ENCODE data around the gene POGZ. TPM values are rescaled to one million over a fixed set of nuclear protein-coding genes. Genes with fewer than 3 reads are reported as not detected.
"Not testable (repeated sequence)": the region's sequence is repeated elsewhere in the genome, so short reads cannot be mapped to it uniquely, and the experiment has no call there.

Gene POGZ
- total and polyA plus RNA-seq, 2 of the 4 experiments (the other 2 are of a cell fraction) = 20.8 to 33.5 TPM

DNA sequence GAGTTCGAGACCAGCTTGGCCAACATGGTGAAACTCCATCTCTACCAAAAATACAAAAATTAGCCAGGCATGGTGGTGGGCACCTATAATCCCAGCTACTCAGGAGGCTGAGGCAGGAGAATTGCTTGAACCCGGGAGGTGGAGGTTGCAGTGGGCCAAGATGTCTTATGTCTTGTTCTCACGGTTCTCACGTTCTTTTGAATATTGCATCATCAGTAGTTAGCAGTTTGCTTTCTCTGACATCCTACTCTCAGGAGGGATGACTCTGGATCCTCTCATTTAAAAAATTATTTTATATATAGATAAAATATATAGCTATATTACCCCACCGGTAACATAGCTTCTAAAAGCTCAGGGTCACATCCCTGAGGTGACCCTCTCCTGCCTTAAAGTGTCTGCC, 63.0 kb downstream of the POGZ start:
- H3K36me3 ChIP-seq (ENCODE audit: control insufficient read depth, insufficient read depth, low read length); H2BK5ac ChIP-seq (ENCODE audit: low read depth, low read length, poor library complexity, severe bottlenecking); H3K18ac ChIP-seq (ENCODE audit: low read depth, low read length); BruUV-seq (replicated peaks); H4K91ac ChIP-seq (ENCODE audit: insufficient read depth, low read depth, low read length); H2AK9ac ChIP-seq (replicated peaks; ENCODE audit: low read depth, low read length, poor library complexity); H2BK15ac ChIP-seq (ENCODE audit: low read depth, low read length); H3K4me1 ChIP-seq (ENCODE audit: control insufficient read depth, insufficient read depth, low read length); H2AFZ ChIP-seq (replicated peaks; ENCODE audit: low read length, poor library complexity); H3K23ac ChIP-seq (ENCODE audit: low read depth, low read length); POLR2A ChIA-PET (ENCODE audit: unreplicated experiment); intact Hi-C loops (cut with micrococcal nuclease); H3K9me1 ChIP-seq (ENCODE audit: insufficient read depth, low read length); CTCF ChIA-PET; H2BK120ac ChIP-seq (ENCODE audit: low read depth, low read length); in situ Hi-C loops (cut with MboI; ENCODE audit: low sequenced_read_pairs); H3K27ac ChIP-seq (ENCODE audit: insufficient read depth, low read length); dilution Hi-C loops (cut with HindIII; ENCODE audit: low sequenced_read_pairs, unreplicated experiment); H3K9me3 ChIP-seq (ENCODE audit: control insufficient read depth, insufficient read depth, low read length); H2AK5ac ChIP-seq (ENCODE audit: low read depth, low read length); DNase-seq; ATAC-seq (ENCODE audit: low read depth); H2BK20ac ChIP-seq (ENCODE audit: low read depth, low read length); H3K9ac ChIP-seq (ENCODE audit: low read depth, low read length); H3K4me2 ChIP-seq (ENCODE audit: low read depth, low read length); H3K56ac ChIP-seq (ENCODE audit: extremely low read depth, insufficient read depth, low read length); H3K14ac ChIP-seq (replicated peaks; ENCODE audit: low read depth, low read length); H3K27me3 ChIP-seq (ENCODE audit: control insufficient read depth, insufficient read depth, low read length); H3K4me3 ChIP-seq (ENCODE audit: insufficient read depth, low read depth, low read length); H3K4ac ChIP-seq (ENCODE audit: low read depth, low read length); H4K8ac ChIP-seq (ENCODE audit: low read depth in 2 of 2, low read length in 2 of 2); H4K5ac ChIP-seq (ENCODE audit: low read depth, low read length): not testable (repeated sequence)
- TF ChIP-seq CEBPB (IDR thresholded peaks at IDR 0.05; ENCODE audit: low read depth, low read length) = peak; percentile 69
- Histone ChIP-seq H4K20me1 (ENCODE audit: insufficient read depth, low read length) (peaks cover 15% of the 10 kb centered on the region; the same call in 1 of the 2 replicates), H3K79me1 (ENCODE audit: low read depth in 1 of 2, low read length in 2 of 2) (peaks cover 5 to 21% of the 10 kb centered on the region in 2 experiments; a peak in 3 of 4 replicates)
- WGBS, 2 experiments (ENCODE audit: extremely low coverage in 2 of 2, insufficient read length in 1 of 2) = no CpG with 5 or more reads among the region's 5 CpGs

Data from IMR-90 (cell line).